HCT116 (cell line): ENCODE measurements around the gene RTN4RL1. TPM values are rescaled to one million over a fixed set of nuclear protein-coding genes. Genes with fewer than 3 reads are reported as not detected.

Source experiments
- ATAC-seq: fragments of 200-7000 bp; cut with Tn5 transposase; 2 replicates; pipeline ENCODE4 v1.9.1; 2020; ENCODE audit warnings: mild to moderate bottlenecking, moderate library complexity
- BruUV-seq: library from RNA; stranded (reverse); fragments of 400-500 nt; replicated peaks from 2 replicates; lab custom pipeline; 2021; lab: Mats Ljungman, UMichigan
- CTCF ChIA-PET: fragments of 300-600 bp; sonication (Branson Sonifier 250); formaldehyde crosslinking; loops from one replicate; lab custom pipeline; 2021; ENCODE audit warnings: antibody characterized with exemption; lab: Charles Lee
- POLR2A ChIA-PET: fragments of 300-600, 350-600 bp; sonication (Branson Sonifier 250); formaldehyde crosslinking; loops from one replicate; lab custom pipeline; 2021; ENCODE audit warnings: antibody characterized with exemption; lab: Charles Lee
- RAD21 ChIA-PET, 2 experiments: fragments of 300-600 bp; sonication (Branson Sonifier 250); formaldehyde crosslinking; loops; one replicate each; lab custom pipeline; 2023; ENCODE audit warnings: low total read pairs in 2 of 2; ENCODE audit not compliant: uncharacterized antibody in 2 of 2, unreplicated experiment in 2 of 2, low non-redundant PET in 1 of 2; lab: Charles Lee
- DNase-seq: peaks from one replicate; pipeline ENCODE4 v3.0.0-alpha.2; 2010; ENCODE audit warnings: low read depth, low spot score
- H2AFZ ChIP-seq: fragments of 200-600 bp; shearing (Covaris generic), sonication (generic); 2 replicates; pipeline ENCODE4 v1.6.1; 2017; ENCODE audit warnings: low read depth, mixed run types, mixed read lengths, antibody characterized with exemption, low read length; ENCODE audit not compliant: poor library complexity, severe bottlenecking
- H3K27ac ChIP-seq: 2 replicates; pipeline ENCODE4 v1.5.1; 2012; ENCODE audit warnings: low read depth, low read length
- H3K27me3 ChIP-seq: fragments of 200-600 bp; sonication (generic); 2 replicates; pipeline ENCODE4 v1.6.1; 2016; ENCODE audit warnings: mixed run types, low read length, mixed read lengths; ENCODE audit not compliant: insufficient read depth
- H3K36me3 ChIP-seq, 2 experiments: fragments of 200-500 bp in 1 of 2; fragments of 200-600 bp in 1 of 2; sonication (Bioruptor generic) in 1 of 2; sonication (generic) in 1 of 2; 2 replicates each; pipeline versions ENCODE4 v1.5.1 to v1.6.1; 2014 to 2016; ENCODE audit warnings: low read length in 2 of 2, inconsistent platforms in 1 of 2, mixed read lengths in 1 of 2, mixed run types in 1 of 2; ENCODE audit not compliant: insufficient read depth in 2 of 2, control insufficient read depth in 1 of 2
- H3K4me1 ChIP-seq, 2 experiments: fragments of 200-600 bp in 1 of 2; sonication (generic) in 1 of 2; 2 replicates each; pipeline versions ENCODE4 v1.5.1 to v1.6.1; 2012 to 2017; ENCODE audit warnings: low read length in 2 of 2, inconsistent platforms in 1 of 2, mild to moderate bottlenecking in 1 of 2, mixed read lengths in 1 of 2, mixed run types in 1 of 2, moderate library complexity in 1 of 2; ENCODE audit not compliant: insufficient read depth in 2 of 2, control insufficient read depth in 1 of 2
- H3K4me2 ChIP-seq: fragments of 200-600 bp; sonication (generic); 2 replicates; pipeline ENCODE4 v1.6.1; 2017; ENCODE audit warnings: mixed run types, low read length, mixed read lengths
- H3K4me3 ChIP-seq, 2 experiments: fragments of 200-600 bp in 1 of 2; sonication (generic) in 1 of 2; replicated peaks in 1 of 2; 2 replicates each; pipeline ENCODE4 v1.5.1; 2011 to 2016; ENCODE audit warnings: low read length in 2 of 2, control low read depth in 1 of 2, low read depth in 1 of 2, mild to moderate bottlenecking in 1 of 2, mixed read lengths in 1 of 2, mixed run types in 1 of 2
- H3K79me2 ChIP-seq: fragments of 200-600 bp; sonication (generic); 2 replicates; pipeline ENCODE4 v1.6.1; 2017; ENCODE audit warnings: mild to moderate bottlenecking, mixed run types, low read length, moderate library complexity, mixed read lengths; ENCODE audit not compliant: insufficient read depth
- H3K9ac ChIP-seq: fragments of 200-600 bp; sonication (generic); 2 replicates; pipeline ENCODE4 v1.6.1; 2016; ENCODE audit warnings: low read length, mixed read lengths
- H3K9me2 ChIP-seq: fragments of 200-600 bp; sonication (generic), shearing (Covaris generic); 2 replicates; pipeline ENCODE4 v1.6.1; 2017; ENCODE audit warnings: mixed run types, mild to moderate bottlenecking, moderate library complexity; ENCODE audit not compliant: insufficient read depth
- H3K9me3 ChIP-seq, 2 experiments: fragments of 200-500 bp in 1 of 2; fragments of 200-600 bp in 1 of 2; sonication (Bioruptor generic) in 1 of 2; sonication (generic) in 1 of 2; 2 replicates each; pipeline ENCODE4 v1.6.1; 2014 to 2017; ENCODE audit warnings: low read length in 2 of 2, mixed read lengths in 2 of 2, inconsistent platforms in 1 of 2, low read depth in 1 of 2, mild to moderate bottlenecking in 1 of 2, mixed run types in 1 of 2, moderate library complexity in 1 of 2; ENCODE audit not compliant: control insufficient read depth in 1 of 2, insufficient read depth in 1 of 2
- H4K20me1 ChIP-seq: fragments of 200-600 bp; sonication (generic), shearing (Covaris generic); 2 replicates; pipeline ENCODE4 v1.6.1; 2017; ENCODE audit warnings: mixed run types, mild to moderate bottlenecking, moderate library complexity; ENCODE audit not compliant: insufficient read depth
- CBX3 ChIP-seq: IDR thresholded peaks from 2 replicates; pipeline ENCODE4 v1.6.1; 2012; ENCODE audit warnings: low read depth
- CEBPB ChIP-seq: IDR thresholded peaks from 2 replicates; pipeline ENCODE4 v1.6.1; 2012; ENCODE audit warnings: low read depth
- CTCF ChIP-seq, 3 experiments: fragments of 200-600 bp in 1 of 3; sonication (generic) in 1 of 3; IDR thresholded peaks in 2 of 3; conservative IDR thresholded peaks in 1 of 3; 2 replicates each; pipeline ENCODE4 v1.5.1; 2012 to 2017; ENCODE audit warnings: low read depth in 2 of 3, low read length in 2 of 3, antibody characterized with exemption in 1 of 3, borderline replicate concordance in 1 of 3, control low read depth in 1 of 3, mild to moderate bottlenecking in 1 of 3, mixed read lengths in 1 of 3, mixed run types in 1 of 3, moderate library complexity in 1 of 3; ENCODE audit not compliant: insufficient read depth in 1 of 3
- EGR1 ChIP-seq: IDR thresholded peaks from 2 replicates; pipeline ENCODE4 v1.6.1; 2012; ENCODE audit warnings: low read depth
- ELF1 ChIP-seq: IDR thresholded peaks from 2 replicates; pipeline ENCODE4 v1.6.1; 2012; ENCODE audit warnings: low read depth, borderline replicate concordance
- EZH2phosphoT487 ChIP-seq: fragments of 200-600 bp; IDR thresholded peaks from 2 replicates; pipeline ENCODE4 v1.6.1; 2018; ENCODE audit warnings: antibody characterized with exemption, borderline replicate concordance
- FOSL1 ChIP-seq: IDR thresholded peaks from 2 replicates; pipeline ENCODE4 v1.6.1; 2012; ENCODE audit warnings: low read depth
- JUND ChIP-seq: IDR thresholded peaks from 2 replicates; pipeline ENCODE4 v1.6.1; 2012
- MAX ChIP-seq: IDR thresholded peaks from 2 replicates; pipeline ENCODE4 v1.6.1; 2012
- POLR2A ChIP-seq: IDR thresholded peaks from 2 replicates; pipeline ENCODE4 v1.7.0; 2011; ENCODE audit warnings: borderline replicate concordance; ENCODE audit not compliant: insufficient read depth, insufficient read length; ENCODE audit errors: extremely low read depth
- POLR2AphosphoS5 ChIP-seq: IDR thresholded peaks from 2 replicates; pipeline ENCODE4 v1.6.1; 2011; ENCODE audit warnings: mild to moderate bottlenecking, low read depth, low read length, moderate library complexity
- RAD21 ChIP-seq: IDR thresholded peaks from 2 replicates; pipeline ENCODE4 v1.6.1; 2012; ENCODE audit warnings: low read depth, mild to moderate bottlenecking
- REST ChIP-seq: IDR thresholded peaks from 2 replicates; pipeline ENCODE4 v1.6.1; 2012; ENCODE audit warnings: low read depth
- SIN3A ChIP-seq: IDR thresholded peaks from 2 replicates; pipeline ENCODE4 v1.6.1; 2012; ENCODE audit warnings: low read depth
- SP1 ChIP-seq: IDR thresholded peaks from 2 replicates; pipeline ENCODE4 v1.6.1; 2012; ENCODE audit warnings: low read depth
- SRF ChIP-seq: IDR thresholded peaks from 2 replicates; pipeline ENCODE4 v1.6.1; 2012; ENCODE audit warnings: low read depth
- TCF7L2 ChIP-seq: IDR thresholded peaks from 2 replicates; pipeline ENCODE4 v1.7.0; 2011; ENCODE audit warnings: borderline replicate concordance, inconsistent platforms; ENCODE audit not compliant: insufficient read depth, insufficient read length; ENCODE audit errors: extremely low read depth
- ZBTB33 ChIP-seq: IDR thresholded peaks from 2 replicates; pipeline ENCODE4 v1.6.1; 2011; ENCODE audit warnings: mild to moderate bottlenecking, low read length, moderate library complexity; ENCODE audit not compliant: insufficient replicate concordance; ENCODE audit errors: extremely low read depth
- ZFX ChIP-seq: fragments of 450-650 bp; IDR thresholded peaks from 2 replicates; pipeline ENCODE4 v1.6.1; 2017
- ZNF274 ChIP-seq: fragments of 200-500 bp; sonication (Bioruptor generic); IDR thresholded peaks from 2 replicates; pipeline ENCODE4 v1.6.1; 2014; ENCODE audit warnings: mild to moderate bottlenecking, low read depth, low read length, inconsistent platforms
- intact Hi-C: fragments of 100-400 bp; cut with micrococcal nuclease; formaldehyde crosslinking; loops from 2 replicates; pipeline ENCODE4 v1.10.0; 2022
- total RNA-seq: library from RNA; stranded (reverse); gene quantifications from one replicate; pipeline ENCODE4 v1.2.1, GENCODE V29; 2021; ENCODE audit not compliant: unreplicated experiment

RTN4RL1 gene
- total RNA-seq, 1 experiment from 2014 or later, result 3.7 TPM

GRCh38 chr17:2011411-2012371 is 13.4 kb downstream of the RTN4RL1 start:
- H3K36me3 ChIP-seq, result no peaks in the 10 kb centered on the region
- no peak for TF ChIP-seq ZFX
- no peak for TF ChIP-seq ZNF274
- TF ChIP-seq JUND, result no peak
- TF ChIP-seq ELF1, result no peak
- TF ChIP-seq POLR2AphosphoS5, result no peak
- TF ChIP-seq TCF7L2, result no peak
- no peak for TF ChIP-seq CTCF (IDR thresholded peaks at IDR 0.05 in 2 of 3, conservative IDR thresholded peaks at IDR 0.05 in 1 of 3; ENCODE audit: borderline replicate concordance in 1 of 3, insufficient read depth in 1 of 3, low read depth in 2 of 3, low read length in 2 of 3)
- TF ChIP-seq POLR2A, result no peak
- TF ChIP-seq ZBTB33, result no peak
- TF ChIP-seq MAX, result no peak
- no peak for TF ChIP-seq CBX3
- TF ChIP-seq SIN3A, result no peak
- no peak for TF ChIP-seq SP1
- no peak for TF ChIP-seq SRF
- TF ChIP-seq RAD21, result no peak
- no peak for TF ChIP-seq REST
- no peak for TF ChIP-seq EZH2phosphoT487
- no peak for TF ChIP-seq FOSL1
- TF ChIP-seq CEBPB, result no peak
- no peak for TF ChIP-seq EGR1
- TF ChIP-seq, all 23 proteins: peak for 0
- CTCF ChIA-PET, result no interaction called here
- Histone ChIP-seq H3K9me3 (no peaks in the 10 kb centered on the region; a peak in 1 of 4 replicates), H3K4me1 (peaks cover 8 to 11% of the 10 kb centered on the region in 2 experiments; a peak in 3 of 4 replicates), H3K4me2 (peak overlapping the region; percentile 29), H4K20me1 (no peaks in the 10 kb centered on the region), H3K9ac (no peak overlapping the region), H3K27me3 (no peaks in the 10 kb centered on the region), H3K27ac (peak overlapping the region; percentile 6; the same call in 1 of the 2 replicates), H3K9me2 (no peaks in the 10 kb centered on the region), H3K4me3 (no peak overlapping the region), H3K79me2 (no peaks in the 10 kb centered on the region), H2AFZ (peak overlapping the region; percentile 45)
- ATAC-seq, result peak; percentile 64
- POLR2A ChIA-PET, result interaction anchor here (1.0 kb wide), 1 partner anchor 12 kb away, joined by 4 read pairs; no protein-coding TSS in a partner anchor
- no peak for DNase-seq
- RAD21 ChIA-PET, result no interaction called here
- BruUV-seq, result no TSS peak
- intact Hi-C loops, result no loop called here
